H9 (cell line): ENCODE measurements around the gene RPL18. TPM values are rescaled to one million over a fixed set of nuclear protein-coding genes. Genes with fewer than 3 reads are reported as not detected.
A peak's percentile ranks its signal among the peaks of the same experiment; 100 is the strongest.

Source experiments
- DNase-seq: peaks from one replicate; pipeline ENCODE4 v3.0.0-alpha.2; 2017
- H2AFZ ChIP-seq: one replicate; pipeline ENCODE4 v1.6.1; 2013; ENCODE audit warnings: mild to moderate bottlenecking, low read length, control low read depth, moderate library complexity
- H2AK5ac ChIP-seq: 2 replicates; pipeline ENCODE4 v1.6.1; 2013; ENCODE audit warnings: low read length, control low read depth, mixed read lengths; ENCODE audit not compliant: insufficient read length
- H2BK120ac ChIP-seq: one replicate; pipeline ENCODE4 v1.6.1; 2013; ENCODE audit warnings: low read depth, mild to moderate bottlenecking, low read length, control low read depth, inconsistent platforms; ENCODE audit not compliant: poor library complexity, severe bottlenecking
- H2BK12ac ChIP-seq: 2 replicates; pipeline ENCODE4 v1.6.1; 2013; ENCODE audit warnings: low read length, control low read depth, mixed read lengths, low read depth; ENCODE audit not compliant: insufficient read length
- H2BK15ac ChIP-seq: 2 replicates; pipeline ENCODE4 v1.6.1; 2013; ENCODE audit warnings: low read depth, low read length, control low read depth
- H2BK20ac ChIP-seq: one replicate; pipeline ENCODE4 v1.6.1; 2013; ENCODE audit warnings: low read depth, mild to moderate bottlenecking, low read length, control low read depth, inconsistent platforms; ENCODE audit not compliant: poor library complexity, severe bottlenecking
- H2BK5ac ChIP-seq: 2 replicates; pipeline ENCODE4 v1.6.1; 2013; ENCODE audit warnings: low read length, control low read depth, mixed read lengths; ENCODE audit not compliant: insufficient read length
- H3K14ac ChIP-seq: 2 replicates; pipeline ENCODE4 v1.6.1; 2013; ENCODE audit warnings: low read length, control low read depth; ENCODE audit not compliant: insufficient read depth
- H3K18ac ChIP-seq: 2 replicates; pipeline ENCODE4 v1.6.1; 2013; ENCODE audit warnings: low read depth, mild to moderate bottlenecking, mixed read lengths, low read length, control low read depth; ENCODE audit not compliant: insufficient read length
- H3K23ac ChIP-seq: 2 replicates; pipeline ENCODE4 v1.6.1; 2013; ENCODE audit warnings: low read length, control low read depth, mixed read lengths, low read depth; ENCODE audit not compliant: insufficient read length
- H3K23me2 ChIP-seq: 2 replicates; pipeline ENCODE4 v1.6.1; 2013; ENCODE audit warnings: low read depth, mild to moderate bottlenecking, mixed read lengths, low read length, control low read depth; ENCODE audit not compliant: insufficient read length, poor library complexity, severe bottlenecking
- H3K27ac ChIP-seq: 2 replicates; pipeline ENCODE4 v1.5.1; 2013; ENCODE audit warnings: low read length, control low read depth, mixed read lengths, low read depth; ENCODE audit not compliant: insufficient read length
- H3K27me3 ChIP-seq: 2 replicates; pipeline ENCODE4 v1.6.1; 2013; ENCODE audit warnings: low read length, control low read depth, inconsistent platforms; ENCODE audit not compliant: insufficient read depth
- H3K4ac ChIP-seq: 2 replicates; pipeline ENCODE4 v1.6.1; 2013; ENCODE audit warnings: low read depth, mild to moderate bottlenecking, control low read depth, inconsistent platforms, low read length, moderate library complexity
- H3K4me1 ChIP-seq: 2 replicates; pipeline ENCODE4 v1.6.1; 2013; ENCODE audit warnings: low read length, control low read depth, inconsistent platforms; ENCODE audit not compliant: insufficient read depth
- H3K4me2 ChIP-seq: 2 replicates; pipeline ENCODE4 v1.6.1; 2013; ENCODE audit warnings: low read length, control low read depth, mixed read lengths; ENCODE audit not compliant: insufficient read length, insufficient read depth
- H3K56ac ChIP-seq: 2 replicates; pipeline ENCODE4 v1.6.1; 2013; ENCODE audit warnings: low read depth, mild to moderate bottlenecking, mixed read lengths, low read length, control low read depth; ENCODE audit not compliant: insufficient read length
- H3K79me1 ChIP-seq: 2 replicates; pipeline ENCODE4 v1.6.1; 2013; ENCODE audit warnings: low read depth, mild to moderate bottlenecking, moderate library complexity, low read length, control low read depth, inconsistent platforms; ENCODE audit not compliant: insufficient read depth, poor library complexity, severe bottlenecking
- H3K79me2 ChIP-seq: 2 replicates; pipeline ENCODE4 v1.6.1; 2013; ENCODE audit warnings: low read length, control low read depth, inconsistent platforms; ENCODE audit not compliant: insufficient read depth
- H3K9ac ChIP-seq: 2 replicates; pipeline ENCODE4 v1.6.1; 2013; ENCODE audit warnings: low read length, control low read depth, mixed read lengths; ENCODE audit not compliant: insufficient read length; ENCODE audit errors: extremely low read depth
- H3K9me3 ChIP-seq: one replicate; pipeline ENCODE4 v1.6.1; 2013; ENCODE audit warnings: low read depth, low read length, inconsistent platforms; ENCODE audit not compliant: control insufficient read depth
- H3T11ph ChIP-seq: one replicate; pipeline ENCODE4 v1.6.1; 2013; ENCODE audit warnings: mild to moderate bottlenecking, low read length, control low read depth, inconsistent platforms
- H4K20me1 ChIP-seq: one replicate; pipeline ENCODE4 v1.6.1; 2013; ENCODE audit not compliant: control insufficient read depth, insufficient read length, insufficient read depth
- H4K5ac ChIP-seq: 2 replicates; pipeline ENCODE4 v1.6.1; 2013; ENCODE audit warnings: low read depth, mild to moderate bottlenecking, mixed read lengths, low read length, control low read depth; ENCODE audit not compliant: insufficient read length
- H4K8ac ChIP-seq: replicated peaks from 2 replicates; pipeline ENCODE4 v1.6.1; 2013; ENCODE audit warnings: low read length, control low read depth, mixed read lengths, low read depth; ENCODE audit not compliant: insufficient read length
- H4K91ac ChIP-seq: 2 replicates; pipeline ENCODE4 v1.6.1; 2013; ENCODE audit warnings: low read depth, mild to moderate bottlenecking, moderate library complexity, mixed read lengths, low read length, control low read depth; ENCODE audit not compliant: insufficient read length
- H3K27ac Mint-ChIP-seq, 3 experiments: 2 replicates in 2 of 3; 3 replicates in 1 of 3; pipeline ENCODE4 v1.8.0; 2020 to 2021; ENCODE audit warnings: mixed read lengths in 3 of 3, mild to moderate bottlenecking in 1 of 3, moderate library complexity in 1 of 3
- H3K27me3 Mint-ChIP-seq: 2 replicates; pipeline ENCODE4 v1.8.0; 2021; ENCODE audit warnings: low read depth, mild to moderate bottlenecking, moderate library complexity, mixed read lengths
- H3K36me3 Mint-ChIP-seq, 3 experiments: 2 replicates in 2 of 3; 3 replicates in 1 of 3; pipeline ENCODE4 v1.8.0; 2020 to 2021; ENCODE audit warnings: low read depth in 3 of 3, mixed read lengths in 3 of 3; ENCODE audit not compliant: insufficient read depth in 1 of 3
- H3K4me1 Mint-ChIP-seq, 2 experiments: 2 replicates each; pipeline ENCODE4 v1.8.0; 2020; ENCODE audit warnings: mixed read lengths in 2 of 2
- H3K4me3 Mint-ChIP-seq, 2 experiments: 2 replicates in 1 of 2; 3 replicates in 1 of 2; pipeline ENCODE4 v1.8.0; 2020 to 2021; ENCODE audit warnings: mild to moderate bottlenecking in 2 of 2, mixed read lengths in 2 of 2, moderate library complexity in 1 of 2
- H3K9me3 Mint-ChIP-seq, 2 experiments: 2 replicates in 1 of 2; 3 replicates in 1 of 2; pipeline ENCODE4 v1.8.0; 2020; ENCODE audit warnings: mild to moderate bottlenecking in 2 of 2, mixed read lengths in 2 of 2, moderate library complexity in 1 of 2
- CTCF ChIP-seq: fragments of 200-600 bp; sonication (generic); conservative IDR thresholded peaks from 3 replicates; pipeline ENCODE4 v1.8.0; 2021; ENCODE audit warnings: antibody characterized with exemption, mild to moderate bottlenecking
- WGBS: extraction: QIAGEN DNeasy Blood & Tissue Kit; methylation state at CpG from one replicate; pipeline ENCODE4 v1.1.7; 2013; ENCODE audit warnings: missing lambda C conversion rate, low lambda C conversion rate, mixed read lengths; ENCODE audit not compliant: insufficient read length; ENCODE audit errors: extremely low coverage; 5-methylcytosine and 5-hydroxymethylcytosine counted together
- total RNA-seq: library from RNA; stranded (reverse); gene quantifications from 2 replicates; pipeline ENCODE4 v1.2.1, GENCODE V29; 2021

The RPL18 gene
- total RNA-seq, 1 experiment from 2014 or later, result 1,855 TPM

GRCh38 chr19:48639483-48640375, 20.8 kb upstream of the RPL18 start:
- no peak overlapping the region for H3T11ph ChIP-seq
- peak overlapping the region; percentile 42 to 89; a peak in 4 of 5 replicates for H3K4me3 Mint-ChIP-seq

More at GRCh38 chr19:48639483-48640375, 20.8 kb upstream of the RPL18 start:
- H3K4me1 ChIP-seq, result peaks cover 2% of the 10 kb centered on the region; the same call in 1 of the 2 replicates
- no peaks in the 10 kb centered on the region; a peak in 1 of 5 replicates for H3K9me3 Mint-ChIP-seq
- no peak for DNase-seq
- H3K4me2 ChIP-seq, result peak overlapping the region; percentile 11
- no peak for TF ChIP-seq CTCF
- WGBS, result no CpG with 5 or more reads among the region's 33 CpGs
- H3K27ac Mint-ChIP-seq, result peak overlapping the region; percentile 95; a peak in 6 of 7 replicates
- H4K91ac ChIP-seq, result no peak overlapping the region
- H3K56ac ChIP-seq, result no peak overlapping the region
- H3K23ac ChIP-seq, result no peak overlapping the region
- no peaks in the 10 kb centered on the region for H4K20me1 ChIP-seq
- peak overlapping the region; percentile 7 for H2BK12ac ChIP-seq
- H3K9me3 ChIP-seq, result no peaks in the 10 kb centered on the region
- H3K27me3 ChIP-seq, result no peaks in the 10 kb centered on the region; the same call in 1 of the 2 replicates
- H3K18ac ChIP-seq, result no peak overlapping the region
- no peak overlapping the region for H4K5ac ChIP-seq
- H3K4me1 Mint-ChIP-seq, result peaks cover 33 to 43% of the 10 kb centered on the region in 2 experiments
- H3K79me1 ChIP-seq, result no peaks in the 10 kb centered on the region
- no peak overlapping the region for H3K4ac ChIP-seq
- no peaks in the 10 kb centered on the region for H3K79me2 ChIP-seq
- no peak overlapping the region for H3K9ac ChIP-seq
- H3K27me3 Mint-ChIP-seq, result peaks cover 4% of the 10 kb centered on the region
- no peak overlapping the region for H4K8ac ChIP-seq
- H3K14ac ChIP-seq, result no peak overlapping the region
- no peak overlapping the region for H2AFZ ChIP-seq
- H2BK5ac ChIP-seq, result no peak overlapping the region
- no peak overlapping the region for H2AK5ac ChIP-seq
- peaks cover 14 to 39% (median 36%) of the 10 kb centered on the region in 3 experiments for H3K36me3 Mint-ChIP-seq
- no peak overlapping the region for H3K27ac ChIP-seq
- H3K23me2 ChIP-seq, result peaks cover 26% of the 10 kb centered on the region
- H2BK20ac ChIP-seq, result no peak overlapping the region
- no peak overlapping the region for H2BK15ac ChIP-seq
- no peak overlapping the region for H2BK120ac ChIP-seq
